ENCODE results near the gene TGM1. TPM values are rescaled to one million over a fixed set of nuclear protein-coding genes. Genes with fewer than 3 reads are reported as not detected.
A peak's percentile ranks its signal among the peaks of the same experiment; 100 is the strongest.

The TGM1 gene
- total RNA-seq, 1 experiment from 2014 or later, result 2.9 TPM

GRCh38 chr14:24219521-24219920 is 43.5 kb downstream of the TGM1 start:
- no peak for TF ChIP-seq CTCF (conservative IDR thresholded peaks at IDR 0.05)
- H3K56ac ChIP-seq (ENCODE audit: insufficient read length, low read depth, low read length), result no peak overlapping the region
- no peaks in the 10 kb centered on the region for H4K20me1 ChIP-seq (ENCODE audit: control insufficient read depth, insufficient read depth, insufficient read length)
- no peak overlapping the region for H2AK5ac ChIP-seq (ENCODE audit: insufficient read length, low read length)
- H3K23me2 ChIP-seq (ENCODE audit: insufficient read length, low read depth, low read length, poor library complexity, severe bottlenecking), result peaks cover 8% of the 10 kb centered on the region
- H3K27ac ChIP-seq (ENCODE audit: insufficient read length, low read depth, low read length), result no peak overlapping the region
- no peaks in the 10 kb centered on the region for H3K27me3 Mint-ChIP-seq (ENCODE audit: low read depth)
- no peak overlapping the region for H4K5ac ChIP-seq (ENCODE audit: insufficient read length, low read depth, low read length)
- H3K9me3 Mint-ChIP-seq, result no peaks in the 10 kb centered on the region
- H2BK120ac ChIP-seq (ENCODE audit: low read depth, low read length, poor library complexity, severe bottlenecking), result no peak overlapping the region
- H3K9me3 ChIP-seq (ENCODE audit: control insufficient read depth, low read depth, low read length), result no peaks in the 10 kb centered on the region
- H3K36me3 Mint-ChIP-seq (ENCODE audit: insufficient read depth in 1 of 3, low read depth in 3 of 3), result peaks cover 0 to 13% (median 11%) of the 10 kb centered on the region in 3 experiments; a peak in 5 of 7 replicates
- H3K4ac ChIP-seq (ENCODE audit: low read depth, low read length), result no peak overlapping the region
- no peak overlapping the region for H3K14ac ChIP-seq (ENCODE audit: insufficient read depth, low read length)
- H3K23ac ChIP-seq (ENCODE audit: insufficient read length, low read depth, low read length), result no peak overlapping the region
- H3K27ac Mint-ChIP-seq, result peak overlapping the region in 1 of 3 experiments; percentile 46; a peak in 2 of 7 replicates
- no peak overlapping the region for H2BK5ac ChIP-seq (ENCODE audit: insufficient read length, low read length)
- H3K4me1 ChIP-seq (ENCODE audit: insufficient read depth, low read length), result no peaks in the 10 kb centered on the region
- no peak overlapping the region for H2BK15ac ChIP-seq (ENCODE audit: low read depth, low read length)
- peaks cover 7 to 9% of the 10 kb centered on the region in 2 experiments for H3K4me1 Mint-ChIP-seq
- no peaks in the 10 kb centered on the region for H3K27me3 ChIP-seq (ENCODE audit: insufficient read depth, low read length)
- peaks cover 3% of the 10 kb centered on the region; the same call in 1 of the 2 replicates for H3K79me2 ChIP-seq (ENCODE audit: insufficient read depth, low read length)
- H2BK20ac ChIP-seq (ENCODE audit: low read depth, low read length, poor library complexity, severe bottlenecking), result no peak overlapping the region
- H4K8ac ChIP-seq (replicated peaks; ENCODE audit: insufficient read length, low read depth, low read length), result no peak overlapping the region
- peaks cover 11% of the 10 kb centered on the region for H3K79me1 ChIP-seq (ENCODE audit: insufficient read depth, low read depth, low read length, poor library complexity, severe bottlenecking)
- H2BK12ac ChIP-seq (ENCODE audit: insufficient read length, low read depth, low read length), result no peak overlapping the region
- no peak overlapping the region for H3K9ac ChIP-seq (ENCODE audit: extremely low read depth, insufficient read length, low read length)
- no peak overlapping the region for H3T11ph ChIP-seq (ENCODE audit: low read length)
- no peak overlapping the region for H3K4me3 Mint-ChIP-seq
- H3K4me2 ChIP-seq (ENCODE audit: insufficient read depth, insufficient read length, low read length), result no peak overlapping the region
- no peak overlapping the region for H2AFZ ChIP-seq (ENCODE audit: low read length)
- H4K91ac ChIP-seq (ENCODE audit: insufficient read length, low read depth, low read length), result no peak overlapping the region
- no peak for DNase-seq
- WGBS (ENCODE audit: extremely low coverage, insufficient read length, low lambda C conversion rate), result no CpG with 5 or more reads among the region's 3 CpGs
- H3K18ac ChIP-seq (ENCODE audit: insufficient read length, low read depth, low read length), result no peak overlapping the region
